Nephron progenitor cell (in vitro differentiated cells): ENCODE data around the gene KRTAP5-8.

Source experiments
- DNase-seq: peaks from one replicate; pipeline ENCODE4 v3.0.0; 2021
- H3K27ac Mint-ChIP-seq: 2 replicates; pipeline ENCODE4 v1.8.0; 2021; ENCODE audit warnings: mild to moderate bottlenecking, moderate library complexity, mixed read lengths
- H3K27me3 Mint-ChIP-seq: 2 replicates; pipeline ENCODE4 v1.8.0; 2021; ENCODE audit warnings: mild to moderate bottlenecking, low read depth, mixed read lengths; ENCODE audit not compliant: poor library complexity
- H3K36me3 Mint-ChIP-seq: 2 replicates; pipeline ENCODE4 v1.8.0; 2021; ENCODE audit warnings: low read depth, mixed read lengths
- H3K4me1 Mint-ChIP-seq: 2 replicates; pipeline ENCODE4 v1.8.0; 2021; ENCODE audit warnings: mixed read lengths
- H3K4me3 Mint-ChIP-seq: 2 replicates; pipeline ENCODE4 v1.8.0; 2021; ENCODE audit warnings: mild to moderate bottlenecking, moderate library complexity, mixed read lengths
- H3K9me3 Mint-ChIP-seq: 2 replicates; pipeline ENCODE4 v1.8.0; 2021; ENCODE audit warnings: mild to moderate bottlenecking, moderate library complexity, mixed read lengths
- CTCF ChIP-seq: fragments of 200-600 bp; sonication (generic); IDR thresholded peaks from 2 replicates; pipeline ENCODE4 v1.5.0; 2021; ENCODE audit warnings: antibody characterized with exemption

Gene KRTAP5-8

DNA sequence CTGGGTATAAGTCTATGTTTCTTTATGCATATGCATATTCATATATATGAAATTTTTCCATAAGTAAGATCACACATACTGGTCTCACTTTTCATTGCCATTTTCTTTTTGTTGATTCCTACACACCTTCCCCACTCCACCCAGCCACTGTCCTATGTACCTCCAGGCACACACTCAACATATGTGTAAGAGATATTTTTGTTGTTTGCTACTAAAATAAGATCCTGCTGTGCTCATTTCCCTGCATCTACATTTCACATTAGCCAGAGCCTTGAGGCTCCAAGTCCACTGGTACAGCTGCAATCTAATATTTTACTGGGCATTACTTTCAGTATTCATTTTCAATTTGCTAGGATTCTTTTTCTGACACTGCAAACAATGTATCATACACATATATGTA is 19.4 kb downstream of the KRTAP5-8 start:
- no peaks in the 10 kb centered on the region for H3K36me3 Mint-ChIP-seq
- H3K4me3 Mint-ChIP-seq = no peak overlapping the region
- TF ChIP-seq CTCF = no peak
- DNase-seq = no peak
- no peaks in the 10 kb centered on the region for H3K4me1 Mint-ChIP-seq
- H3K9me3 Mint-ChIP-seq = peaks cover 44% of the 10 kb centered on the region
- no peak overlapping the region for H3K27ac Mint-ChIP-seq
- H3K27me3 Mint-ChIP-seq = peaks cover 11% of the 10 kb centered on the region

DNA sequence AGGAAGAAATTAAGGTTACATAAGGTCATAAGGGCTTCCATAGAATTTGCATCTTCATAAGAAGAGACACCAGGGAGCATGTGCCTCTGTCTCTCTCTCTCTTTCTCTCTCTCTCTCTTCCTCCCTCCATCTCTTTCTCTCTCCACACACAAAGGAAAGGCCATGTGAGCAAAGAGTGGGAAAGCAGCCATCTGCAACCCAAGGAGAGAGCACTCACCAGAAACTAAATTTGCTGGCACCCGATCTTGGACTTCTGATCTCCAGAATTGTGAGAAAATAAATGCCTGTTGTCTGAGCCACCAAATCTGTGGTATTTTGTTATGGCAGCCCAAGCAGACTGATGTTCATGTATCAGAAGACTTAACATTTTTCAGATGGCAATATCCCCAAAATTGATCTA is 21.2 kb downstream of the KRTAP5-8 start:
- Mint-ChIP-seq H3K4me3 (no peak overlapping the region), H3K27me3 (peaks cover 20% of the 10 kb centered on the region), H3K27ac (no peak overlapping the region), H3K36me3 (no peaks in the 10 kb centered on the region), H3K4me1 (peaks cover 4% of the 10 kb centered on the region), H3K9me3 (peaks cover 44% of the 10 kb centered on the region)
- DNase-seq = no peak
- TF ChIP-seq CTCF = no peak

- Mint-ChIP-seq H3K4me1 (peaks cover 26% of the 10 kb centered on the region), H3K9me3 (peaks cover 43% of the 10 kb centered on the region), H3K36me3 (no peaks in the 10 kb centered on the region), H3K27me3 (peaks cover 26% of the 10 kb centered on the region), H3K27ac (no peak overlapping the region), H3K4me3 (no peak overlapping the region)
- DNase-seq = no peak
- no peak for TF ChIP-seq CTCF
These were observed 24.3 kb downstream of the KRTAP5-8 start for GRCh38 chr11:71562120-71562519.

- Mint-ChIP-seq H3K4me1 (peaks cover 38% of the 10 kb centered on the region), H3K27ac (no peak overlapping the region), H3K27me3 (peaks cover 23% of the 10 kb centered on the region), H3K36me3 (no peaks in the 10 kb centered on the region), H3K4me3 (no peak overlapping the region), H3K9me3 (peaks cover 31% of the 10 kb centered on the region)
- TF ChIP-seq CTCF = peak; percentile 23
- peak; percentile 23 for DNase-seq
These were observed 25.6 kb downstream of the KRTAP5-8 start for GRCh38 chr11:71563406-71563805.

- Mint-ChIP-seq H3K27me3 (peaks cover 23% of the 10 kb centered on the region), H3K9me3 (peaks cover 22% of the 10 kb centered on the region), H3K36me3 (no peaks in the 10 kb centered on the region), H3K27ac (no peak overlapping the region), H3K4me1 (peaks cover 46% of the 10 kb centered on the region), H3K4me3 (no peak overlapping the region)
- no peak for TF ChIP-seq CTCF
- DNase-seq = no peak
These were observed 26.6 kb downstream of the KRTAP5-8 start for GRCh38 chr11:71564430-71564829.

DNA sequence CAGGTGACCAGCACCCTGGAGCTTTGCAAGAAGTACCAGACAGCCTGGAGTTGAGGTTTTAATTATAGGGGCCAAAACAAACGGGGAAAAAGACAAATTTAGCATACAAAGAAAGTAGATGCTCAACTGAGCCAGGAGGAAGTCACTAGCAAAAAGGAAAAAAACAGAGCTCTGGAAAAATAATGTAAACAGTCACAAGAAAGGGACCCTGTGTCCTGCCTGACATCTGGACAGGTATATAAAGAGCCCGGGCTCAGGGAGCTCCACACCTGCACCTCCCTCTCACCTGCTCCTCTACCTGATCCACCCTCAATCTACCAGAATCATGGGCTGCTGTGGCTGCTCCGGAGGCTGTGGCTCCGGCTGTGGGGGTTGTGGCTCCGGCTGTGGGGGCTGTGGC is 27.4 kb downstream of the KRTAP5-8 start, which contains the start of gene KRTAP5-10:
TSS of gene KRTAP5-10 (plus strand) at position 301 of the 400 bp plus-strand sequence. CDS start at position 326, 25 bp downstream.
- Mint-ChIP-seq H3K27me3 (peaks cover 23% of the 10 kb centered on the region), H3K4me3 (no peak within 1 kb of the TSS), H3K4me1 (peaks cover 46% of the 10 kb centered on the region), H3K9me3 (peaks cover 14% of the 10 kb centered on the region), H3K36me3 (no peaks in the 10 kb centered on the region), H3K27ac (no peak within 1 kb of the TSS)
- no peak for DNase-seq
- no peak for TF ChIP-seq CTCF
